Cardiac fibroblast (primary cell): ENCODE data around the gene PDE4D.
A peak's percentile ranks its signal among the peaks of the same experiment; 100 is the strongest.

Experiments
- DNase-seq, 2 donors: peaks; one replicate each; pipeline versions ENCODE4 v3.0.0 to v3.0.0-alpha.2; 2010; ENCODE audit warnings: low read depth in 2 of 2
- H3K4me3 ChIP-seq, 2 donors: replicated peaks in 1 of 2; 1 replicate in 1 of 2; 2 replicates in 1 of 2; pipeline ENCODE4 v1.5.1; 2011; ENCODE audit warnings: low read depth in 2 of 2, low read length in 2 of 2, mild to moderate bottlenecking in 2 of 2, moderate library complexity in 1 of 2
- CTCF ChIP-seq: IDR thresholded peaks from one replicate; pipeline ENCODE4 v1.5.1; 2011; ENCODE audit warnings: low read depth, mild to moderate bottlenecking, low read length, inconsistent platforms

The PDE4D gene

DNA sequence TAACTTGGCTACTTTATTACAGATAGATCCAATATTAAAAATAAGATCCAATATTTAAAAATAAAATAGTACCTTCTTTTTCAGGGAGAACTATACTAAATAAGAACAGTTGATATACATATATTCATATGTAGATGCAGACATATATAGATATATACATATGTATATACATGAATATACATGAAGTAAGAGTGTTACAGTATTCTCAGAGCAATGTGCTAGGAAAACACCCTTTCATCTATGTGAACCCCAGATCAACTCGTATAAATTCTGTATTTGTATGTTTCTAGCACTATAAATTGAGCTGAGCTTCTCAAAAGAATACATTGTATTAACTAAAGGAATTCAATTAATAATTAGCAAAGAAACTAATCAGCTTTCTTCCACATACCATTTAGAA, 287.6 kb downstream of the PDE4D start:
- TF ChIP-seq CTCF, result no peak
- no peak overlapping the region for H3K4me3 ChIP-seq
- no peak for DNase-seq

DNA sequence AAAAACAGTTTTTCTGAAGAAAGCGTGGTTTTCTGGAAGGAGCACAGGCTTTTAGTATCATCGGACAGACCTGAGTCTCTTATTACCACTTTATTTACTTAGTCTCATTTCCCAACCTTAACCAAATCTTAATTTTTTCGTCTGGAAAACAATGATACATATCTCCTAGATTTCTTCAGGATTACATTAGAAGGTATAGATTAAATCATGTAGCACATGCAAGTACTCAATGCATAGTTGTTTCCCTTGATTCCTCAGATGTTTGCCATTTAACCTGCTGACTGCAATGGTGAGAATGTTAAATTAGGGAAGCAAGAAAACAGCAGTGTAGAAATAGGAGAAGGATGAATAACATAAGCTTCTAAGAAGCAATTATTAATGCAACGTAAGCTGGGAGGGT, 289.4 kb downstream of the PDE4D start:
- DNase-seq, result no peak
- H3K4me3 ChIP-seq, result no peak overlapping the region
- no peak for TF ChIP-seq CTCF

DNA sequence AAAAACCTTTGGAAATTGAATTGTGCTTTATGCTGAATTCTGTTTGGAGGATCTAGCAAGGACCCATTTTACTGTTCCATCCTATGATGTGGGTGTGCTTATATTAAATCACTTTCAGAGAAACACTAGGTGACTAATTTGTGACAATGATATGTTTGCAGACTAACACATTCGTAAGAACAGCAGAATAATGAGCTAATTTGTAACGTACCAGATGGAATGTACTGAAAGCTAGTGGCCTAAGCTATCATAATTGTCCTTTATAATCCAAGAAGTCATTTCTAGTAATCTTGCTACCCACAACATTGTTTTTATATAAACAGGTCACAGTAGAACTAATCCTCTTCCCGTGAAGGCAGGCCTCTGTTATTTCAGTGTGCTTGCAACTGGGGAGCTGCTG, 292.5 kb downstream of the PDE4D start:
- H3K4me3 ChIP-seq, result no peak overlapping the region
- no peak for DNase-seq
- TF ChIP-seq CTCF, result no peak

- no peak for TF ChIP-seq CTCF
Measured at GRCh38 chr5:59600153-59600552, 293.4 kb downstream of the PDE4D start.

GRCh38 chr5:59599729-59600128, 293.8 kb downstream of the PDE4D start:
- DNase-seq, result no peak
- TF ChIP-seq CTCF, result no peak
- no peak overlapping the region for H3K4me3 ChIP-seq

More at GRCh38 chr5:59600153-59600552, 293.4 kb downstream of the PDE4D start:
- H3K4me3 ChIP-seq, result no peak overlapping the region
- DNase-seq, result no peak

DNA sequence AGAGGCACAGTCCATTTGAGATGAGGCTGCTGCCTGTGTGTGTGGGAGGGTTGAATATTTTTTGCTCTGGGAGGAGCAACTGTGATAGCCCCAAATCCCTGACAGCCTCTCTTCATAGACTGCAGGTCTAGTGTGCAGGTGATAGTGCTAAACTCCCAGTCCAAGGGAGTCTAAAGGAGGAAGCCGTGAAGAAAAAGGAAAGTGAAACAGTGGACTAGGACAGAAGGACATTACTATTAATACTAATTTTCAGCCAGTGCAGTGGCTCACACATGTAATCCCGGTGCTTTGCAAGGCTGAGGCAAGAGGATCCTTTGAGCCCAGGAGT, 295.0 kb downstream of the PDE4D start:
- TF ChIP-seq CTCF, result no peak
- DNase-seq, result no peak
- H3K4me3 ChIP-seq, result peak overlapping the region in 1 of 2 donors; percentile 18
